ENCODE data around the gene GP1BB.
"Not testable (repeated sequence)": the region's sequence is repeated elsewhere in the genome, so short reads cannot be mapped to it uniquely, and the experiment has no call there.

Gene GP1BB

DNA sequence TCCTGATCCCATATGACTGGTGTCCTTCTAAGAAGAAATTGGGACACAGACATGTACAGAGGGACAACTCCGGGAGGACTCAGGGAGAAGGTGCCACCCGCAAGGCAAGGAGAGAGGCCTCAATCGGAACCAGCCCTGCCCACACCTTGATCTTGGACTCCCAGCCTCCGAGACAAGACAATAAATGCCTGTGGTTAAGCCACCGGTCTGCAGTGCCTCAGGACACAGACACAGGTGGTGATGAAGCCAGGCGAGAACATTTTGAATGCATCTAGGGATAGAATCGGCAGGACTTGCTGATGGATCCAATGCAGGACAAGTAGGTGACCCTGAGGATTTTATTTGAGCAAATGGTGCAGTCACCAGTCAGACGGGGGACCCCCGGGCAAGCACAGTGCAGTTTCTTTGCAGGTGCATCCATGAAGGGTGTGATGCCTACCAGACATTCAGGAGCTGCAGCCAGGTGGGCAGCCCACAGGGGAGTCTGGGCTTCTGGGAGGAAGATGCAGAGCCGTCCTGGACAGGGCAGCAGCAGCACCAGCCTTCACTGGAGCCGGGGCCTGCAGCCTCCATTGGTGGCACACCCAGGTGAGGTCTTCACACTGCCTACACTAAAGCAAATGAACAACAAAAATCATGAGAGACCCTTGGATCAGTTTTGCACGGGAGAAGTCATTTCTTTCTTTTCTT is 29.2 kb upstream of the GP1BB start:
- DNase-seq: no peak

DNA sequence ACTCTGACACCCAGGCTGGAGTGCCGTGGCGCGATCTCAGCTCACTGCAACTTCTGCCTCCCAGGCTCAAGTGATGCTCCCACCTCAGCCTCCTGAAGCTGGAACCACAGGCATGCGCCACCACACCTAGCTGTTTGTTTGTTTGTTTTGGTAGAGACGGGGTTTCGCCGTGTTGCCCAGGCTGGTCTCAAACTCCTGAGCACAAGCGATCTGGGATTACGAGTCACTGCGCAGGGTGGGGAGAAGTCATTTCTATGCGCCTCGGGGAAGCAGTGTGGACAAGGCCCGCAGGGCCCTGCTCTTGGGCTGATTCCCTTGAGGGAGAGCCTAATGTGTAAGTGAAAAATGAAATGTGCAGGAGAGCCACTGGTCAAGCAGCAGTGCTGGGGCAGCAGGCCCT is 28.6 kb upstream of the GP1BB start:
- DNase-seq: no peak

DNA sequence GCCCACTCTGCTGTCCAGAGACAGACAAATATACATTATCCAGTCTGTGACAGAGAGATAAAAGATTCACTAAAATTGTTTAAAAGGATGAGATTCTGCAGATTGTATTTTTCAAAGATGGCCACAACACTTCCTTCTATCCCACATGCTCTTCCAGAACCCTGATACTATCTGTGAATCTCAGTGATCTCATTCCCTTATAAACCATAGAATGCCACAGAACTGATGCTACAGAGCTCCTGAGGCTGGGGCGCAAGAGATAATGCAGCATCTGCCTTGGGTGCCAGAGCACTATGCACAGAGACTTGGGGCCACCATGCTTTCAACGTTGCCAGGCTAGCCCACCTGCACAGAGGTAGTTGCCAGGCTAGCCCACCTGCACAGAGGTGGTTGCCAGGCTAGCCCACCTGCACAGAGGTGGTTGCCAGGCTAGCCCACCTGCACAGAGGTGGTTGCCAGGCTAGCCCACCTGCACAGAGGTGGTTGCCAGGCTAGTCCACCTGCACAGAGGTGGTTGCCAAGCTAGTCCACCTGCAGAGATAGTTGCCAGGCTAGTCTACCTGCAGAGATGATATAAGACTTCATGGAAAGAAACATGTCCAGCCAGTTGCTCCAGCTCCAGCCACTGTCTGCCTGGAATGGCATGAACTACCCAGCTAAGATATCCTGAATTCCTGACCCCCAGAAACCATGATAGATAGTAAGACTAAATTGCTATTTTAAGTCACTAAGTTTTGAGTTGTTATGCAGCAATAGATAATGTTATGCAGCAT is 26.6 kb upstream of the GP1BB start:
- DNase-seq: no peak

DNA sequence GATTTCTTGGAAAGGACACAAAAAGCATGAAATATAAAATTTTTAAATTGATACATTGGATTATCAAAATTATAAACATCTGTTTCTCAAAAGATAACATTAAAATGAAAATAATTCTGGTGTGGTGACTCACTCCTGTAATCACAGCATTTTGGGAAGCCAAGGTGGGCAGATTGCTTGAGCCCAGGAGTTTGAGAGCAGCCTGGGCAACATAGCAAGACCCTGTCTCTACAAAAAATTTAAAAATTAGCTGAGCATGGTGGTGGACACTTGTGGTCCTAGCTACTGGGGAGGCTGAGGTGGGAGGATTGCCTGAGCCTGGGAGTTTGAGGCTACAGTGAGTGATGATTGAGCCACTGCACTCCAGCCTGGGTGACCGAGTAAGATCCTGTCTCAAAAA is 25.5 kb upstream of the GP1BB start:
- DNase-seq: not testable (repeated sequence)

DNA sequence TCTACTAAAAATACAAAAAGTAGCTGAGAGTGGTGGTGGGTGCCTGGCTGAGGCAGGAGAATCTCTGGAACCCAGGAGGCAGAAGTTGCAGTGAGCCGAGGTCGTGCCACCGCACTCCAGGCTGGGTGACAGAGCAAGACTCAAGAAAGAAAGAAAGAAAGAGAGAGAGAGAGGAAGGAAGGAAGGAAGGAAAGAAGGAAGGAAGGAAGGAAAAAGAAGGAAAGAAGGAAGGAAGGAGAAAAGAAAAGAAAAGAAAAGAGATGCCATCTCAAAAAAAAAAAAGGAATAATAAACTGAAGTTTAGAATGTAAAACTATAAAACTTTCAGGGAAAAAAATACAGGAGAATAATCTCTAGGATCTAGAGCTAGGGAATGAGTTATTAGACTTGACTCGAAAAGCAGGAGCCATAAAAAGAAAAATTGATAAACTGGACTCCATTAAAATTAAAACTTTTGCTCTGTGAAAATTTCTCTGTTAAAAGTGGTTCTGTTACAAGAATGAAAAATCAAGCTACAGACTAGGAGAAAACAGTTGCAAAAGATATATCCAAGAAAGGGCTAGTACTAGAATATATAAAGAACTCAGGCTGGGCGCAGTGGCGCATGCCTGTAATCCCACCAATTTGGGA is 22.4 kb upstream of the GP1BB start:
- no peak for DNase-seq

DNA sequence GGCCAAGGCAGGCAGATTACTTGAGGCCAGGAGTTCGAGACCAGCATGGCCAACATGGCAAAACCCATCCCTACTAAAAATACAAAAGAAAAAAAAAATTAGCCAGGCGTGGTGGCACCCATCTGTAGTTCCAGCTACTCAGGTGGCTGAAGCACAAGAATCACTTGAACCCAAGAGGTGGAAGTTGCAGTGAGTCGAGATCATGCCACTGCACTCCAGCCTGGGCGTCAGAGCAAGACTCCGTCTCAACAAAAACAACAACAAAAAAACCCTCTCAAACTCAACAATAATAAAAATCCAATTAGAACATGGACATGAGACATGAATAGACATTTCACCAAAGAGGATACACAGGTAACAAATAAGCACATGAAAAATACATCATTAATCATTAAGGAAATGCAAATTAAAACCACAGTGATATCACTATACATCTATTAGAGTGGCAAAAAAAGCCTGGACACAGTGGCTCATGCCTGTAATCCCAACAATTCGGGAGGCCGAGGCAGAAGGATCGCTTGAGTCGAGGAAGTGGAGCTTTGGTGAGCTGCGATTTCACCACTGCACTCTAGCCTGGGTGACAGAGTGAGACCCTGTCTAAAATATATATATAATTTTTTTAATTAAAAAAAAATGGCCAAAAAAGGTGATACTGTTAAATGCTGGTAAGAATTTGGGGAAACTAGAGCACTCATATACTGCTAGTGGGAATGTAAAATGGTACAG is 21.8 kb upstream of the GP1BB start:
- DNase-seq: no peak

GRCh38 chr22:19703869-19704268 is 19.5 kb upstream of the GP1BB start:
- DNase-seq: no peak

GRCh38 chr22:19704355-19705015 is 18.9 kb upstream of the GP1BB start:
- DNase-seq: no peak

- DNase-seq: no peak
Observed at GRCh38 chr22:19705181-19705934, 18.0 kb upstream of the GP1BB start.

GRCh38 chr22:19706661-19707151 is 16.6 kb upstream of the GP1BB start:
- no peak for DNase-seq

DNA sequence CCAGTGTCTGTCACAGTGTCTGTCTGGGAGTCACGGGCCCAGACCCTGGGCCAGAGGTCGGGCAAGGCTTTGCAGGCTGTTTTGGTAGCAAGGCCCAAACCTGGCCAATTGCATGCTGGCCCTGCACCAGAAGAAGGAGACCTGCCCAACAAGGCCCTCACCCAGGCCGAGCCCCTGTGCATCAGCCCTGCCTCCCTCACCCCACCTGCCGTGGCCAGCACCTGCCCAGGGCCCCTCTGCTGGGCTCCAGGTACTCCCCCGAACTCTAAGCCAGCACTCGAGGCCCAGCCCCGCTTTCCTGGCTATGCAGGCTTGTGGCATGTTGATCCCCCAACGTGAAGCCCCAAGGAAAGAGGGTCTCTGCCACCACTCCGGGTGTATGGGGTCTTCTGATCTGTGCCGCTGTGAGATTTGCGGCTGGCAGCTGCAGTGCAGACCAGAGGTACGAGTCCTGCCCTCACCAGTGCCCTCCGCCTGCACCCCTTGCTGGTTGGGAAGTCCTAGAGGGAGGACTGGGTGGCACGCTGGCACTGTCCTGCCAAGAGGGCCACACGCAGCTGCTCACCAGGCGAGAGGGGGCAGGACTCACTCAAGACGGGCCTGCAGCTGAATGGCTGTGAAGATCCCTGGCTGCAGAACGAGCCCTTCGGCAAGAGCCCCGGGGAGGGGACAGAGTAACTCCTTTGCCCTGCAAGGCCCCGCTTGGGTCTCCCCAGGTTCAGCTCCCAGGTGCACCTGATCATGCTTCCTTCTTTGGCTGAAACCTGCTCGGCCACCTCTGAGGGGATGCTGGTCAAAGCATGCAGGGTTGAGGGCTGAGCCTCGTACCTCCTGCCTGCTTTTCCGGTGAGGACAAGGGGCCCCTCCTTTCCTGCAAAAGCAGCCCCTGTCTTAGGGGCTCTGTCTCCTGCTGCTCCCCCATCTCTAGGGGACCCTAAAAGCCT is 15.7 kb upstream of the GP1BB start:
- no peak for DNase-seq

DNA sequence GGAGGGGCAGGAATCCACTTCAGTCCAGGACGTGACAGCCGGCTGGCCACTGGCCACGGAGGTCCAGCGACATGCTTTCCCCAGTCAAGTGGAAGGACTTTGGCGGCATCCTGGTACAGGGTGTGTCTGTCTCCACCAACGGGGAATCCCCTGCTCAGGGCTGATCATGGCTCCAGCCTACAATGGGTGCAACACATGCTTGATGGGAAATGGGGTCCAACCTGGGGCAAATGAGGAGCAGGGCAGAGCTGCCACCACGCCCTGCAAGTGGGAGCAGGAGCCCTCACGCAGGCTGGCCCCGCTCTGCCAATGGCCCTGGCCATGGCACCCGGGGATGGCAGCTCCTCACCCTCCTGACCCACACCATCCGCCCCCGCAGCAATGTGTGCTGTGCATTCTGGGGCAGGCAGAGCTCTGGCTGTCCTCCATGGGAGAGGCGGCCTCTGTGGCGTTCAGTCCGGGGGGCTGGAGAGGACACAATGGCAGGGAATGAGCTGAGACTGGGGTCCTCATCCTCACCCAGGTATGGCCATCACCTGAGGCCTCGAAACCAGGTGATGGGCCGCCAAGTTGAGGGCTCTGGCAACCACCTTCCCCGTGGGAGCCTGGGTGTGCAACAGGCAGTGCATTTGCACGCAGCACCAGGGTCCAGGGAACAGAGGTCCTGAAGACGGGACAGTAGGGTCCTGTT is 14.9 kb upstream of the GP1BB start:
- DNase-seq: no peak

- DNase-seq: no peak
Observed at GRCh38 chr22:19709063-19709769, 14.1 kb upstream of the GP1BB start.

- no peak for DNase-seq
Observed at GRCh38 chr22:19710020-19710768, 13.1 kb upstream of the GP1BB start.

DNA sequence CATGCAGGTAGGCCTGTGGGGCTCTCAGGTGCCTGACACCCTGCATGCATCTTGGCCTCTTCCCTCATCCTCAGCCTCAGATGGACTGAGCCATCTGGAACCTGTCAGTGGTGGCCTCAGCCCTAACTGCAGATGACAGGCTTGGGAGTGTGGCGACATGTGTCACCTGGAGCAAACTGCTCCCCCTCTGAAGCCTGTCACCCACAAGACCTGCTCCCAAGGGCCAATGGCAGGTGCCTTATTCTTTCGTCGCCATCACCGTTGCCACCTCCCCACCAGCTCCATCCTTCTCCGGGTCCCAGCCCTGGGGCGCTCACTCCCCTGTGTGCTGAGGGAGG is 12.6 kb upstream of the GP1BB start:
- no peak for DNase-seq

DNA sequence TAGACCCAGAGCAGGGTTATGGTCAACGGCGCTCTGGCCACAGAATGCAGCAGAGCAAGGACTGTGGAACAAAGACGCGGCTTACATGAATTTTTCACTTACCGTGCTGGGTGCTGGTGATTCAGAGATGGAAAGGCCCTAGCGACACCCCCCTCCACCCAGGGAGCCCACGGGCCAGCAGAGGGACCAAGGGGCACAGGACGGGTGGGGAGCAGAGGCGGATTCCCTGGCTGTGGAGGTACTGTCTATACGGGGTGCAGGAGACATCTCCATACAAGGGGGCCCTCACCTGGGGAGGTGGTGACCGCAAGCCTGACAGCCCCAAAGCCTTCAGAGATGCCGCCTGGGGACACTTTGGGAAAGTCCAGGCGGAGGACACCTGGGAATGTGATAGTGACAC is 10.1 kb upstream of the GP1BB start:
- no peak for DNase-seq

DNA sequence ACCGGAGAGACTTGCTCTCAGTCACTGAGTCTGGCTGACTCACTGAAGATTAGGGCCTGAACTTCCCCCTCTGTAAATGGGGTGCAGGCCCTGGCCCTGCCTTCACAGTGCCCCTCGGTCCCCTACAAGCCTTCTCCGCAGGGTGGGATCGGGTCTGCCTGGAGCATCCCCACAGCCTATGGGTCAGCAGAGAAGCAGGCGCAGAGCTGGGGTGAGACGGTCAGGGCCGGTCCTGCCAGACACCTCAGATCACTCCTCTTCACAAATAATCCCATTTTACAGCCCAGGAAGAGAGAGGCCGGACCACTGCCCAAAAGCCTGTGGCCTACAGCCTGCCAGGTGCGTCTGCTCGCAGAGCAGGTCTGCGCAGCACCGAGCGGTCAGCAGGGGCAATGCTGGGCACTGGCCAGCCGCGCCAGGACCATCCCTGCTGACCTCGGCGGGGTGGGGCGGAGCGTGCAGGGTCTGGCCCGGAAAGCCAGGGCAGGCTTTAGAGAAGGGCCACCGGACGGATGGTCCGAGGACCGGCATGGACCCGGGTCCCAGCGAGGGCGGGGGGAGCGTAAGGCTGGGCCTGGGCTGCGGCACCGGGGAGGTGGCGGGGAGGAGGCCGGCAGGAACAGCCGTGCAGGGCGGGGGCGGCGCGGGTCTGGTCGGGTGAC is 9.6 kb upstream of the GP1BB start:
- DNase-seq: no peak
